GM23248 (cell line): ENCODE results near the gene SHROOM4. TPM values are rescaled to one million over a fixed set of nuclear protein-coding genes. Genes with fewer than 3 reads are reported as not detected.
A peak's percentile ranks its signal among the peaks of the same experiment; 100 is the strongest.

Experiments
- DNase-seq: peaks from one replicate; pipeline ENCODE4 v3.0.0-alpha.2; 2015
- H2AFZ ChIP-seq: fragments of 200-600 bp; sonication (generic); 2 replicates; pipeline ENCODE4 v1.6.1; 2016; ENCODE audit warnings: antibody characterized with exemption
- H3F3A ChIP-seq: fragments of 200-600 bp; sonication (generic); 2 replicates; pipeline ENCODE4 v1.6.1; 2016; ENCODE audit warnings: mild to moderate bottlenecking, antibody characterized with exemption, mixed run types; ENCODE audit not compliant: insufficient read depth
- H3K27ac ChIP-seq: fragments of 200-600 bp; sonication (generic); 2 replicates; pipeline ENCODE4 v1.5.1; 2016; ENCODE audit warnings: mild to moderate bottlenecking
- H3K27me3 ChIP-seq: fragments of 200-600 bp; sonication (generic); replicated peaks from 2 replicates; pipeline ENCODE4 v1.6.1; 2016; ENCODE audit warnings: mild to moderate bottlenecking; ENCODE audit not compliant: insufficient read depth
- H3K36me3 ChIP-seq: fragments of 200-600 bp; sonication (generic); 2 replicates; pipeline ENCODE4 v1.6.1; 2016; ENCODE audit warnings: low read depth, mild to moderate bottlenecking
- H3K4me1 ChIP-seq: fragments of 200-600 bp; sonication (generic); 2 replicates; pipeline ENCODE4 v1.6.1; 2016; ENCODE audit warnings: mild to moderate bottlenecking; ENCODE audit not compliant: insufficient read depth
- H3K4me2 ChIP-seq: fragments of 200-600 bp; sonication (generic); one replicate; pipeline ENCODE4 v1.6.1; 2016; ENCODE audit warnings: mild to moderate bottlenecking; ENCODE audit not compliant: unreplicated experiment
- H3K4me3 ChIP-seq: fragments of 200-600 bp; sonication (generic); 2 replicates; pipeline ENCODE4 v1.5.1; 2016; ENCODE audit warnings: mild to moderate bottlenecking
- H3K79me2 ChIP-seq: fragments of 200-600 bp; sonication (generic); 2 replicates; pipeline ENCODE4 v1.6.1; 2016; ENCODE audit warnings: mild to moderate bottlenecking; ENCODE audit not compliant: insufficient read depth
- H3K9ac ChIP-seq: fragments of 200-600 bp; sonication (generic); 2 replicates; pipeline ENCODE4 v1.6.1; 2016; ENCODE audit warnings: mild to moderate bottlenecking
- H3K9me2 ChIP-seq: fragments of 200-600 bp; sonication (generic); 2 replicates; pipeline ENCODE4 v1.6.1; 2016; ENCODE audit warnings: mixed run types, mild to moderate bottlenecking, moderate library complexity; ENCODE audit not compliant: insufficient read depth
- H3K9me3 ChIP-seq: fragments of 200-600 bp; sonication (generic); one replicate; pipeline ENCODE4 v1.6.1; 2017; ENCODE audit warnings: low read depth
- H4K20me1 ChIP-seq: fragments of 200-600 bp; sonication (generic); 2 replicates; pipeline ENCODE4 v1.6.0; 2016; ENCODE audit not compliant: insufficient read depth
- EZH2 ChIP-seq: fragments of 200-600 bp; sonication (generic); IDR thresholded peaks from 2 replicates; pipeline ENCODE4 v1.6.1; 2018; ENCODE audit warnings: antibody characterized with exemption, mild to moderate bottlenecking; ENCODE audit not compliant: insufficient read depth, poor library complexity, severe bottlenecking
- EZH2phosphoT487 ChIP-seq: fragments of 200-600 bp; sonication (generic); IDR thresholded peaks from 2 replicates; pipeline ENCODE4 v1.6.1; 2018; ENCODE audit warnings: antibody characterized with exemption, moderate library complexity, mild to moderate bottlenecking, low read depth; ENCODE audit not compliant: insufficient read depth
- WGBS, 2 experiments: methylation state at CpG; one replicate each; pipeline ENCODE4 v1.1.6; 2015 to 2017; ENCODE audit warnings: low lambda C conversion rate in 2 of 2, low coverage in 1 of 2; ENCODE audit errors: missing lambda C conversion rate in 2 of 2; 5-methylcytosine and 5-hydroxymethylcytosine counted together
- in situ Hi-C: fragments of 300-500 bp; cut with MboI; formaldehyde crosslinking; loops from 2 replicates; pipeline ENCODE4 v1.15.0; 2020
- polyA plus RNA-seq: library from polyadenylated mRNA; unstranded; fragments of >200 nt; fragmentation: Nextera tagmentation; extraction: Ambion mirVana; gene quantifications from 2 replicates; pipeline ENCODE4 v1.2.1, GENCODE V29; 2016
- total RNA-seq: library from RNA; depleted of rRNA; stranded (reverse); fragments of >200 nt; shearing (Covaris generic); gene quantifications from 2 replicates; pipeline ENCODE4 v1.2.3, GENCODE V29; 2014

The SHROOM4 gene
- total and polyA plus RNA-seq, 2 experiments from 2014 or later: 0.55 to 1.7 TPM

GRCh38 chrX:50853399-50853798 lies 39.4 kb upstream of the SHROOM4 start:
- no peak overlapping the region for H3K4me2 ChIP-seq
- H4K20me1 ChIP-seq: no peaks in the 10 kb centered on the region
- H2AFZ ChIP-seq: no peak overlapping the region
- no peaks in the 10 kb centered on the region for H3K9me2 ChIP-seq
- no peak overlapping the region for H3K27ac ChIP-seq
- H3K4me3 ChIP-seq: no peak overlapping the region
- H3K4me1 ChIP-seq: no peaks in the 10 kb centered on the region
- no peaks in the 10 kb centered on the region for H3K27me3 ChIP-seq
- no peaks in the 10 kb centered on the region for H3K79me2 ChIP-seq
- no peaks in the 10 kb centered on the region for H3K9me3 ChIP-seq
- no peaks in the 10 kb centered on the region for H3F3A ChIP-seq
- H3K36me3 ChIP-seq: no peaks in the 10 kb centered on the region
- in situ Hi-C loops: no loop called here
- TF ChIP-seq EZH2: no peak
- no peak for TF ChIP-seq EZH2phosphoT487
- H3K9ac ChIP-seq: no peak overlapping the region
- WGBS, 2 experiments: 0 to 11% methylated on average over 1 of the region's 1 CpG
- no peak for DNase-seq

GRCh38 chrX:50852524-50852923 lies 38.5 kb upstream of the SHROOM4 start:
- H3K9ac ChIP-seq: no peak overlapping the region
- no peak overlapping the region for H3K4me3 ChIP-seq
- no peaks in the 10 kb centered on the region for H3K79me2 ChIP-seq
- no peak overlapping the region for H2AFZ ChIP-seq
- no peak overlapping the region for H3K4me2 ChIP-seq
- no peaks in the 10 kb centered on the region for H4K20me1 ChIP-seq
- H3K4me1 ChIP-seq: no peaks in the 10 kb centered on the region
- H3K9me3 ChIP-seq: no peaks in the 10 kb centered on the region
- no peak for DNase-seq
- H3F3A ChIP-seq: no peaks in the 10 kb centered on the region
- no peak overlapping the region for H3K27ac ChIP-seq
- TF ChIP-seq EZH2 (no peak), EZH2phosphoT487 (no peak)
- WGBS, 2 experiments: 40 to 44% methylated on average over 3 to 4 of the region's 4 CpGs
- in situ Hi-C loops: no loop called here
- no peaks in the 10 kb centered on the region for H3K9me2 ChIP-seq
- H3K36me3 ChIP-seq: no peaks in the 10 kb centered on the region
- no peaks in the 10 kb centered on the region for H3K27me3 ChIP-seq

DNA sequence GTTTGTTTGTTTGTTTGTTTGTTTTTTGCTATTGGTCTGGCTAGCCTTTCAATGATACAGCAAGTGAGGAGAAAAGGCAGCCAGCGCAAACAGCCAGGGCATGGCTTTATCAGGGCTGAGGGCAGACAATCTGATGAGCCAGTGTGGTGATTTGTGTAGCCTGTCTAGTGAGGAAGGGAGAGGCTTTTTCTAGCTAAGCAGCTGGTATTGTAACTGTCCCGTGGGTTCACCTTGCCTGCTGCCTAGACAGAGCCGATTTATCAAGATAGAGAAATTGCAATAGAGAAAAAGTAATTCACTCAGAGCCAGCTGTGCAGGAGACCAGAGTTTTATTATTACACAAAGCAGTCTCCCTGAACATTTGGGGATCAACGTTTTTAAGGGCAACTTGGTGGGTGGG lies 28.2 kb upstream of the SHROOM4 start:
- no peaks in the 10 kb centered on the region for H3K9me3 ChIP-seq
- no peak for TF ChIP-seq EZH2
- no peaks in the 10 kb centered on the region for H3F3A ChIP-seq
- DNase-seq: no peak
- no peak overlapping the region for H3K9ac ChIP-seq
- no peak overlapping the region for H3K4me2 ChIP-seq
- H4K20me1 ChIP-seq: no peaks in the 10 kb centered on the region
- 19 to 24% methylated on average over 4 of the region's 4 CpGs for WGBS, 2 experiments
- no peaks in the 10 kb centered on the region for H3K36me3 ChIP-seq
- in situ Hi-C loops: no loop called here
- 0 out of 2 replicates have a peak, but pooled peaks cover 6% of the 10 kb centered on the region for H3K4me1 ChIP-seq
- H3K9me2 ChIP-seq: no peaks in the 10 kb centered on the region
- H3K27me3 ChIP-seq: no peaks in the 10 kb centered on the region
- H2AFZ ChIP-seq: no peak overlapping the region
- no peak overlapping the region for H3K4me3 ChIP-seq
- no peak overlapping the region for H3K27ac ChIP-seq
- no peaks in the 10 kb centered on the region for H3K79me2 ChIP-seq

DNA sequence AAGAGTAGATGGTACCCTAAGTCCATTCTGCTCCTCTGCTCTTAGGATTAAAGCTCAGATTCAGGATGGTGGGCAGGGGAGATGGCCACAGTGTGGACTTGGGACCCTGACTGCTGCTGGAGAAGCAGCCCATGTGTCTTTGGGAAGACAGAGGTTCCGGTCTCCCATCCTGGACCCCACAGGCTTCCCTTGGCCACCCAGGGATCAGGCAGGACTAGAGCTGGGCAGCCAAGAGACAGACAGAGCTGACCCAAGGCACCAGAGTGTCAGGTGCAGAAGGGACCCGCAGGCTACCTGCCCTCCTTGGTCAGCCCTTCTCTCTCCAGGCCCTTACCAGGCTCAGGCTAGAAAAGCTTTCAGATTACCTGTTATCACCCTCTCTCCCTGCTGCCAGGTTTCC lies 25.7 kb upstream of the SHROOM4 start:
- no peak for TF ChIP-seq EZH2
- no peak overlapping the region for H2AFZ ChIP-seq

DNA sequence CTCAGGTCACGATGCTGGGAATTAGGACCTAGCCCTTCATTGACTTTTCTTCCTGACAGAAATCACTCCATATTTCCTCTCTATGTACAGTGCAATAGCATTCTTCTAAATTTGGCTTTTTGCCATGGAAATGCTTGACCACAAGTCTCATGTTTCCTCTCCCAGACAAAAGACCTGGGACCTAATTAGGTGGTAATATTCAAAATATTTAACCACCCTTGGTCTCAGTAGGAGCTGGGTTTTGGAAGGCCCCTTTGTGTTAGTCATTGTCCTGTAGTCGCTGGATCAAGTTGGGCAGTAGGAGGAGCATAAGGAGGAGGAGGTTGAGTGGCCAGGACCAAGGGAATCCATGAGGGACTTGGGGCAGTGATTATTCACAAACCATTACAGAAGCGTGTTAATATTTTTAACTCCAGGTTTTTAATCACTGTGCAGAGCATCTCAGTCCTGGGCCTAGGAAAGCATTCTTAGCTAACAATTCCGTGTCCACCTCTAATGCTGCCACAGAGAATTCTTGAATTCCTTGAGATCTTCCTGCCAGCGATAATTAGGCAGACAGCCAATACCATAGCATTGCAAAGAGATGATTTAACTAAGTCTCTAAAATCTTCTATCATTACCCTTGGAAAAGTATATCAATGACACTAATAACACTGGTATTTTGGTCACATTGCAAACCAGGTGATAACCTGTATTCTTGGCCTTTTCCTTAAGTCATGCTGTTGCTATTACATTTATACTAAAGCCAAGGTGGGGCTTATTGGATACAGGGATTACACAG lies 25.0 kb upstream of the SHROOM4 start:
- WGBS, 2 experiments: 32 to 49% methylated on average over 5 of the region's 5 CpGs
- Histone ChIP-seq H3K79me2 (no peaks in the 10 kb centered on the region), H3K4me1 (0 out of 2 replicates have a peak, but pooled peaks cover 6% of the 10 kb centered on the region), H3K27ac (no peak overlapping the region), H4K20me1 (no peaks in the 10 kb centered on the region), H3F3A (no peaks in the 10 kb centered on the region), H3K9me3 (no peaks in the 10 kb centered on the region), H3K4me2 (no peak overlapping the region), H3K9me2 (no peaks in the 10 kb centered on the region), H3K4me3 (no peak overlapping the region), H3K9ac (no peak overlapping the region), H3K36me3 (no peaks in the 10 kb centered on the region), H3K27me3 (no peaks in the 10 kb centered on the region), H2AFZ (no peak overlapping the region)
- DNase-seq: peak; percentile 20
- in situ Hi-C loops: no loop called here
- TF ChIP-seq EZH2 (no peak), EZH2phosphoT487 (no peak)

More for the DNA sequence above, 25.7 kb upstream of the SHROOM4 start:
- H3K4me1 ChIP-seq: 0 out of 2 replicates have a peak, but pooled peaks cover 6% of the 10 kb centered on the region
- no peak for DNase-seq
- H3K79me2 ChIP-seq: no peaks in the 10 kb centered on the region
- H3K27ac ChIP-seq: no peak overlapping the region
- no peak overlapping the region for H3K4me2 ChIP-seq
- H4K20me1 ChIP-seq: no peaks in the 10 kb centered on the region
- no peaks in the 10 kb centered on the region for H3K36me3 ChIP-seq
- no peaks in the 10 kb centered on the region for H3F3A ChIP-seq
- 77 to 100% methylated on average over 1 to 2 of the region's 2 CpGs for WGBS, 2 experiments
- H3K4me3 ChIP-seq: no peak overlapping the region
- no peaks in the 10 kb centered on the region for H3K9me3 ChIP-seq
- in situ Hi-C loops: no loop called here
- H3K9ac ChIP-seq: no peak overlapping the region
- H3K9me2 ChIP-seq: no peaks in the 10 kb centered on the region
- H3K27me3 ChIP-seq: no peaks in the 10 kb centered on the region
